Panc1 (cell line): ENCODE measurements around the gene P2RX2.

Source experiments
- CTCF ChIP-seq: fragments of 450-650 bp; IDR thresholded peaks from 2 replicates; pipeline ENCODE4 v1.5.1; 2017; ENCODE audit warnings: mild to moderate bottlenecking
- POLR2AphosphoS5 ChIP-seq: IDR thresholded peaks from 2 replicates; pipeline ENCODE4 v1.6.1; 2012; ENCODE audit warnings: mild to moderate bottlenecking, low read depth, low read length, moderate library complexity
- REST ChIP-seq, 2 experiments: IDR thresholded peaks; 2 replicates each; pipeline ENCODE4 v1.6.1; 2011 to 2012; ENCODE audit warnings: low read depth in 2 of 2, control low read depth in 1 of 2, low read length in 1 of 2, mild to moderate bottlenecking in 1 of 2, moderate library complexity in 1 of 2; ENCODE audit not compliant: insufficient read depth in 1 of 2
- SIN3A ChIP-seq: IDR thresholded peaks from 2 replicates; pipeline ENCODE4 v1.6.1; 2012; ENCODE audit warnings: low read depth, mild to moderate bottlenecking, low read length, moderate library complexity, borderline replicate concordance; ENCODE audit not compliant: insufficient read depth
- TCF7L2 ChIP-seq: IDR thresholded peaks from 2 replicates; pipeline ENCODE4 v1.6.1; 2011; ENCODE audit warnings: mild to moderate bottlenecking, low read depth, low read length, inconsistent platforms

- TF ChIP-seq CTCF = no peak
- no peak for TF ChIP-seq REST (IDR thresholded peaks at IDR 0.05; ENCODE audit: insufficient read depth in 1 of 2, low read depth in 2 of 2, low read length in 1 of 2)
- TF ChIP-seq SIN3A = no peak
- TF ChIP-seq TCF7L2 = no peak
- no peak; the same call in 1 of the 2 replicates for TF ChIP-seq POLR2AphosphoS5
These were observed 2.5 kb downstream of the P2RX2 start for GRCh38 chr12:132620899-132621656.
